ENCODE data around the gene EMC7. TPM values are rescaled to one million over a fixed set of nuclear protein-coding genes. Genes with fewer than 3 reads are reported as not detected.
A peak's percentile ranks its signal among the peaks of the same experiment; 100 is the strongest.

Gene EMC7
- total and polyA plus RNA-seq, 3 donors from 2014 or later = 73.2 to 170 (median 74.6) TPM

- TF ChIP-seq CTCF (IDR thresholded peaks at IDR 0.05) (no peak), POLR2A (IDR thresholded peaks at IDR 0.05) (no peak)
- 63 to 75% methylated on average over 2 of the region's 2 CpGs for WGBS, 2 donors
- Histone ChIP-seq H3K4me1 (peaks cover 4% of the 10 kb centered on the region), H3K9me3 (no peaks in the 10 kb centered on the region), H3K4me3 (no peak overlapping the region), H3K27me3 (no peaks in the 10 kb centered on the region), H3K36me3 (ENCODE audit: low read depth, missing control alignments) (no peaks in the 10 kb centered on the region), H3K27ac (no peak overlapping the region)
- intact Hi-C loops (cut with DNase I; ENCODE audit: low total_unique reads) = no loop called here
- no peak for DNase-seq
These were observed 57.8 kb downstream of the EMC7 start for GRCh38 chr15:34043813-34044212.

GRCh38 chr15:34043391-34043790 lies 58.3 kb downstream of the EMC7 start:
- Histone ChIP-seq H3K27ac (no peak overlapping the region), H3K9me3 (no peaks in the 10 kb centered on the region), H3K4me1 (peaks cover 4% of the 10 kb centered on the region), H3K4me3 (no peak overlapping the region), H3K27me3 (no peaks in the 10 kb centered on the region), H3K36me3 (ENCODE audit: low read depth, missing control alignments) (no peaks in the 10 kb centered on the region)
- 83 to 95% methylated on average over 1 of the region's 1 CpG for WGBS, 2 donors
- intact Hi-C loops (cut with DNase I; ENCODE audit: low total_unique reads) = no loop called here
- DNase-seq = no peak
- TF ChIP-seq CTCF (IDR thresholded peaks at IDR 0.05) = no peak
- no peak for TF ChIP-seq POLR2A (IDR thresholded peaks at IDR 0.05)

GRCh38 chr15:34039790-34040113 lies 61.9 kb downstream of the EMC7 start:
- peak overlapping the region in 1 of 2 donors; percentile 98 for H3K27ac ChIP-seq

GRCh38 chr15:34038871-34039789 lies 62.5 kb downstream of the EMC7 start, which contains the start of gene AVEN:
TSS of gene AVEN (minus strand) at chr15:34039204. CDS start at chr15:34039046, 158 bp downstream.
- H3K4me1 ChIP-seq = peaks cover 4% of the 10 kb centered on the region
- H3K27ac ChIP-seq = peak within 1 kb of the TSS; percentile 82 to 98
- TF ChIP-seq POLR2A (IDR thresholded peaks at IDR 0.05) (no peak), CTCF (IDR thresholded peaks at IDR 0.05) (no peak)
- intact Hi-C loops (cut with DNase I; ENCODE audit: low total_unique reads) = no loop called here
- WGBS, 2 donors = 0 to 1% methylated on average over 25 to 40 of the region's 82 CpGs
- peak within 1 kb of the TSS; percentile 81 to 83 for H3K4me3 ChIP-seq
- no peaks in the 10 kb centered on the region for H3K9me3 ChIP-seq
- no peaks in the 10 kb centered on the region for H3K36me3 ChIP-seq (ENCODE audit: low read depth, missing control alignments)
- no peaks in the 10 kb centered on the region for H3K27me3 ChIP-seq
- DNase-seq = peak; percentile 25

More at GRCh38 chr15:34039790-34040113, 61.9 kb downstream of the EMC7 start:
- TF ChIP-seq CTCF (IDR thresholded peaks at IDR 0.05) (no peak), POLR2A (IDR thresholded peaks at IDR 0.05) (no peak)
- WGBS, 2 donors = 30 to 41% methylated on average over 1 of the region's 1 CpG
- Histone ChIP-seq H3K27me3 (no peaks in the 10 kb centered on the region), H3K9me3 (no peaks in the 10 kb centered on the region), H3K4me3 (peak overlapping the region in 1 of 2 donors; percentile 83), H3K36me3 (ENCODE audit: low read depth, missing control alignments) (no peaks in the 10 kb centered on the region), H3K4me1 (peaks cover 4% of the 10 kb centered on the region)
- intact Hi-C loops (cut with DNase I; ENCODE audit: low total_unique reads) = no loop called here
- DNase-seq = no peak

Data from testis (tissue), 3 donors.